Right lobe of liver (tissue), 6 donors: ENCODE data around the gene SASH1. TPM values are rescaled to one million over a fixed set of nuclear protein-coding genes. Genes with fewer than 3 reads are reported as not detected.

Experiments
- ATAC-seq, 4 donors: fragments of 200-7000 bp; cut with Tn5 transposase; one replicate each; pipeline ENCODE4 v1.9.1; 2020; ENCODE audit warnings: mild to moderate bottlenecking in 4 of 4, moderate library complexity in 4 of 4
- DNase-seq, 3 donors: peaks; one replicate each; pipeline ENCODE4 v3.0.0-alpha.2; 2020
- H3K27ac ChIP-seq, 3 donors: fragments of 200-600 bp; one replicate each; pipeline ENCODE4 v1.8.0; 2022
- H3K27me3 ChIP-seq, 2 donors: fragments of 200-600 bp; one replicate each; pipeline ENCODE4 v1.8.0; 2022
- H3K36me3 ChIP-seq, 4 donors: fragments of 200-600 bp; sonication (generic) in 1 of 4; one replicate each; pipeline versions ENCODE4 v1.5.1 to v1.8.0; 2017 to 2022; ENCODE audit warnings: control low read depth in 1 of 4
- H3K4me1 ChIP-seq, 4 donors: fragments of 200-600 bp; sonication (generic) in 1 of 4; one replicate each; pipeline versions ENCODE4 v1.5.1 to v1.8.0; 2017 to 2022; ENCODE audit warnings: control low read depth in 1 of 4
- H3K4me3 ChIP-seq, 3 donors: fragments of 200-600 bp; one replicate each; pipeline ENCODE4 v1.8.0; 2022
- H3K9me3 ChIP-seq, 4 donors: fragments of 200-600 bp; sonication (generic) in 1 of 4; one replicate each; pipeline versions ENCODE4 v1.5.1 to v1.8.0; 2017 to 2022; ENCODE audit warnings: control low read depth in 1 of 4
- CTCF ChIP-seq, 4 donors: fragments of 200-600 bp in 3 of 4; fragments of 450-650 bp in 1 of 4; IDR thresholded peaks; one replicate each; pipeline versions ENCODE4 v1.5.1 to v1.8.0; 2016 to 2022; ENCODE audit warnings: antibody characterized with exemption in 4 of 4, mild to moderate bottlenecking in 2 of 4
- POLR2A ChIP-seq: fragments of 450-650 bp; IDR thresholded peaks from one replicate; pipeline ENCODE4 v1.6.1; 2017; ENCODE audit warnings: antibody characterized with exemption, mild to moderate bottlenecking
- WGBS: methylation state at CpG from one replicate; pipeline ENCODE4 v1.1.6; 2018; ENCODE audit warnings: low coverage, low lambda C conversion rate; ENCODE audit not compliant: insufficient coverage; ENCODE audit errors: missing lambda C conversion rate; 5-methylcytosine and 5-hydroxymethylcytosine counted together
- intact Hi-C, 2 donors: fragments of 100-400 bp; cut with DNase I; formaldehyde crosslinking; loops; one replicate each; pipeline versions ENCODE4 v1.11.2 to v1.14.1; 2022
- total RNA-seq, 6 experiments: library from RNA; depleted of rRNA in 2 of 6; stranded (reverse); fragments of >200 nt in 2 of 6; fragmentation: NEBNext Ultra II Directional in 3 of 6; extraction: Animal tissue kit (Norgen Biotek cat#: 25700) in 3 of 6; gene quantifications; one replicate each; pipeline versions ENCODE4 v1.1.0 to v1.2.4, GENCODE V29; 2016 to 2023
- donor health status: DM: no; HTN: yes; CAD: no.
- donor health status: DM: no; HTN: no; CAD: no.
- donor health status: DM: no; HTN: no; CAD: no.
- donor health status: DM: no; HTN: yes; CAD: no.
- donor health status: DM: no; HTN: yes; CAD: no.

The SASH1 gene
- total RNA-seq, 6 experiments from 2014 or later, result 12.0 to 19.0 (median 15.8) TPM

GRCh38 chr6:148559848-148560433 is 217.3 kb downstream of the SASH1 start:
- H3K9me3 ChIP-seq, result no peaks in the 10 kb centered on the region
- no peaks in the 10 kb centered on the region for H3K36me3 ChIP-seq
- no peak overlapping the region for H3K27ac ChIP-seq
- intact Hi-C loops, result loop anchor here in 1 of 2 donors (5.0 kb wide), 1 partner anchor 387 kb away; no protein-coding TSS in a partner anchor
- peak; percentile 92 to 96 (median 94) for ATAC-seq
- 9% methylated on average over 16 of the region's 46 CpGs for WGBS
- peak overlapping the region; percentile 30 to 48 (median 39) for H3K4me3 ChIP-seq
- no peak for TF ChIP-seq POLR2A
- peak; percentile 85 to 99 (median 99) for TF ChIP-seq CTCF (IDR thresholded peaks at IDR 0.05)
- peak; percentile 70 to 78 (median 77) for DNase-seq
- no peaks in the 10 kb centered on the region for H3K27me3 ChIP-seq
- no peaks in the 10 kb centered on the region for H3K4me1 ChIP-seq

- no peak overlapping the region for H3K4me3 ChIP-seq
- no peaks in the 10 kb centered on the region for H3K4me1 ChIP-seq
- H3K27me3 ChIP-seq, result no peaks in the 10 kb centered on the region
- ATAC-seq, result no peak
- H3K36me3 ChIP-seq, result no peaks in the 10 kb centered on the region
- no peak overlapping the region for H3K27ac ChIP-seq
- DNase-seq, result no peak
- intact Hi-C loops, result loop anchor here in 1 of 2 donors (5.0 kb wide), 1 partner anchor 386 kb away; no protein-coding TSS in a partner anchor
- 91% methylated on average over 4 of the region's 6 CpGs for WGBS
- TF ChIP-seq CTCF (IDR thresholded peaks at IDR 0.05) (no peak), POLR2A (no peak)
- H3K9me3 ChIP-seq, result no peaks in the 10 kb centered on the region
Observed at GRCh38 chr6:148561629-148562028, 219.0 kb downstream of the SASH1 start.

GRCh38 chr6:148563066-148563465 is 220.4 kb downstream of the SASH1 start:
- no peaks in the 10 kb centered on the region for H3K9me3 ChIP-seq
- H3K27ac ChIP-seq, result no peak overlapping the region
- intact Hi-C loops, result loop anchor here in 1 of 2 donors (5.0 kb wide), 1 partner anchor 384 kb away; no protein-coding TSS in a partner anchor
- ATAC-seq (no peak), DNase-seq (no peak)
- no CpG with 5 or more reads among the region's 5 CpGs for WGBS
- no peak for TF ChIP-seq POLR2A
- no peak for TF ChIP-seq CTCF (IDR thresholded peaks at IDR 0.05)
- H3K27me3 ChIP-seq, result no peaks in the 10 kb centered on the region
- H3K4me1 ChIP-seq, result no peaks in the 10 kb centered on the region
- H3K4me3 ChIP-seq, result no peak overlapping the region
- no peaks in the 10 kb centered on the region for H3K36me3 ChIP-seq

DNA sequence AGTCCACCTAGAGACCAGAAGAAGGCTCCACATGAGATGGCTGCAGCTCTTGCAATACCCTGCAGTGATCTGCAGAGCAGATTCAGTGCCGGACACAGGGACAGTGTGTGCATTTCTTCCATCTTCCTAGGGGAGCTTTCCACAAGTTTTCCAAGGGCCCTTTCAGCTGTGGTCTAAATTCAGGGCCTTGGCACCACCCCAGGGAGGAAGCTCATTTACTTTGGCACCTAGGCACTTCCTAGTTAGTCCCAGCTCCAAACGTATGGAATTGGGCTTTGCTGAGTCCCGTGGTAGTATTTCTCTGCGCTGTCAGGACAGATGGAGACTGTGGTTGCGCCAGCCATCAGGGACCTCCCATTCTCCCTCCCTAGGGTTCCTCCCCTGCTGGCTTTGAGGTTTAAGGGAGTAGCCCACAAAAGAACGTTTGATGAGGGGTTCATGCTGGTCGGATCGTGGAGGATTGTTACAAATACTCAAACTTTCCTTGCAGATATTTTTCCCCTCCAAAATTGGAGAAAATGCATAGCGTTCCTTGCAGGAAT is 221.9 kb downstream of the SASH1 start:
- 49% methylated on average over 5 of the region's 9 CpGs for WGBS
- intact Hi-C loops, result loop anchor here in 1 of 2 donors (5.0 kb wide), 1 partner anchor 383 kb away; no protein-coding TSS in a partner anchor
- no peaks in the 10 kb centered on the region for H3K4me1 ChIP-seq
- no peaks in the 10 kb centered on the region for H3K9me3 ChIP-seq
- TF ChIP-seq POLR2A (no peak), CTCF (IDR thresholded peaks at IDR 0.05) (no peak)
- no peak overlapping the region for H3K27ac ChIP-seq
- no peaks in the 10 kb centered on the region for H3K27me3 ChIP-seq
- H3K4me3 ChIP-seq, result no peak overlapping the region
- ATAC-seq (no peak), DNase-seq (no peak)
- no peaks in the 10 kb centered on the region for H3K36me3 ChIP-seq
